GM19099 (cell line): ENCODE measurements around the gene COL1A1.

Experiments
- POLR2A ChIP-seq: IDR thresholded peaks from 3 replicates; pipeline ENCODE4 v1.6.1; 2011; ENCODE audit warnings: low read depth; ENCODE audit not compliant: insufficient read length; ENCODE audit errors: extremely low read depth

The COL1A1 gene

DNA sequence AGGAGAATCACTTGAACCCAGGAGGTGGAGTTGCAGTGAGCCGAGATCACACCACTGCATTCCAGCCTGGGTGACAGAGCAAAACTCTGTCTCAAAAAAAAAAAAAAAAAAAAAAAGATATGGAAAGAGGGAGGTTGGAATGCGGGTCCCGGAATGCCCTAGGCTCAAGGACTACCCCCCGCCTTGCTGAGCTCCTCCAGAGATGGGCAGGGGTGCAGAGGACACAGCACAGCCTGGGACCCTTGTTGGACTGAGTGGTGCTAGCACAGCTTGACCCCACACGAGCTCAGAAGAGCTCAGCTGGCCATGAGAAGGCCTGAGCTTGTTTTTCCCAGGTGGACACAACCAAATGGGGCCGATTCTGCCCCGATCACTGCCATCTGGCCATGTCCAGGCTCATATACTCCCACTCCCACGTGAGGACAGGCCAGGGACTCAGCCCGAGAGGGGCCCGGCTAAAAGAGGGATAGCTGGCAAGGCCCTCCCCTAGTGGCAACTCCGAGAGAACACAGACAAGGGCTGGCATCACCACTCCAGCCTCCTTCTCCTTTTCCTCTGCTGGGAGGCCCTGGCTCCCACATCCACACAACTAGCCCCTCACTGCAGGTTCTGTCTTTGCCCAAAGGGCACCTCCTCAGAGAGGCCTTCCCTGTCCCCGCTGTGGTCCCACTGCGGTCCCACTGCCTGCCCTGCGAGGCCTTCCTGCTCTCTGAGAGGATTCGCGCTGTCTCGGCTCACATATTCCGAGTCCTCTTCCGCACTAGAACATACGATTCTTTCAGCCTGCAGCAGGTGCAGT is 24.7 kb downstream of the COL1A1 start:
- TF ChIP-seq POLR2A: no peak

DNA sequence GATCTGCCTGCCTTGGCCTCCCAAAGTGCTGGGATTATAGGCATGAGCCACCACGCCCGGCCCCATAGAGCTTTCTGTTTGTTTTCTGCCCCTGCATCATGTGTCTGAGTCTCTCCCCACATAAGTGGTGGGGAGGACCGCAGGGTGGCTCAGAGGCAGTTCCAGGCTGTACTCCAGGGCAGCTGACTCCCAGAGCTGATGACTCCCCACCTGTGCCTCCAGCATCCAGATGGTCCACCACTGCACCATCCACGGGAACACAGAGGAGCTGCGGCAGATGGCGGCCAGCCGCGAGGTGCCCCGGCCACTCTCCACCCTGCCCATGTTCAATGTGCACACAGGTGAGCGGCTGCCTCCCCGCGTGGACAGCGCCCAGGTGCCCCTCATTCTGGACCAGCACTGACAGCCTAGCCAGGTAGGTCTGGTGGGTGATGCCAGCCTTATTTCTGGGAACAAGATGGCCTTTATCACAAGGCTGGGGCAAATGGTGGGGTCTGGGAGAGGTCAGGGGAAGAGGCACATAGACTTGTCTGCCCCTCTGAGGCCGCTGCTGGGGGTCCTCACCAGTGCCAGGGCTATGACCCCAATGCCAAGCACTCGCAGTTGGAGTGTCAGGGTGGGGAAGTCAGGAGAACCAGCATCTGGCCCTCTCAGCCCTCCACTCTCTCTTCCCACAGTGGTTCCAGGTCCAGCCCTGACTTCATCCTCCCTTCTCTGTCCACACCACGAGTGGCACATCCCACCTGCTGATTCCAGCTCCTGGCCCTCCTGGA is 26.2 kb downstream of the COL1A1 start:
- TF ChIP-seq POLR2A: no peak

DNA sequence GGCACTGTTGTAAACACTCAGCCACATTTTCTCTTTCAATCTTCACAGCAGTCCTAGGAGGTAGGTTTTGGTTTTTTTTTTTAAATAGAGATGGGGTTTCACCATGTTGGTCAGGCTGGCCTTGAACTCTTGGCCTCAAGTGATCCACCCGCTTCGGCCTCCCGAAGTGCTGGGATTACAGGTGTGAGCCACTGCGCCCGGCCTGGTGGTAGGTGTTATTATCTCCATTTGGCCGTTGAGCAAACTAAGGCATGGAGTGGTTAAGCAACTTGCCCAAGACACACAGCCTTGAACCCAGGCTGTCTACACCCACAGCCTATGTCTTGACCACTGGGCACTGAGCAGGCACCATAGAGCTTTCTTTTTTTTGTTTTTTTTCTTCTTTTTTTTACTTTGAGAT is 27.0 kb downstream of the COL1A1 start:
- no peak for TF ChIP-seq POLR2A

DNA sequence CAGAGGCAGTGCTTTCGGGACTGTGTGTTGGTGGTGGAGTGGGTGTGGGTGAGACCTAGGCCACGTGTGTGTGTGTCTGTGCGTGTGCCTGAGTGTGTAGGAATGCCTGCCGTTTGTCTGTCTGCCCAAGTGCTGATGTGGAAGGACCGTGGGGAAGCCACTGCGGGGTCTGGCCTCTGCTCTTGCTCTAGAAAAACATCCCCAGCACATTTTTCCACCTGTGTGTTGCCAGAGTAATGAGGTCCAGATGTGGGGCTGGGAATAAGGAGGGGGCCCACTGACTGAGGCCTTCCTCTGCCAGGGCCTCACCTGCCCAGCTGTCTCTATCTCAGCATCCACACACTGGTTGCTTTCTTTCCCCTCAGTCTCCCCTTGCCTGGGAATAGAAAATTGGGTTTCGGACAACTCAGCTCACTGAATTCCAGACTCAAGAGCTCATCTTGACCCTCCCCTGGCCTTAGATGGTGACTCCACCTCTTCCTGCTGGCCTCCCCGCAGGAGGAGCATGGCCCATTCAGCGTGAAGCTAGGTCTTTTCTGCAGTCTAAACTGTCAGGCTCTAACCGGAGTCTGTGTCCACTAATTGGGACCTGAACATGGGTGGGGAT is 28.0 kb downstream of the COL1A1 start:
- no peak for TF ChIP-seq POLR2A

DNA sequence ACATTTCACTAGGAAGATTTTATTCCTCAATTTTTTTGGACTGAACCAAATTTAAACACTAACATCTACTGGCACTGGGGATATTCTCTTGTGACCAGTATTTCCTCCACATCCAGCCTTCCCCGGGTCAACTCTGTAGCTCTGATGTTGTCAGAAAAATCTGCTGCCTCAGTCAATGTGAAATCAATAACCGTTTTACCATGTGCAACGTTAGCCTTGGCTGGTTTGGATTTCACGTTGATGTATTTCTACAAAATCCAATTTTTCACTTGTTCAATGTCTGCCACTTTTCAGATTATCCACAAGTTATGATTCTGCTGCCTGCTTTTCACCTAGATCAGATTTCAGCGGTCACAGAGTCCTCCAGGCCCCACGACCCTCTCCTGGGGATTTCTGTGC is 28.5 kb downstream of the COL1A1 start:
- TF ChIP-seq POLR2A: no peak

DNA sequence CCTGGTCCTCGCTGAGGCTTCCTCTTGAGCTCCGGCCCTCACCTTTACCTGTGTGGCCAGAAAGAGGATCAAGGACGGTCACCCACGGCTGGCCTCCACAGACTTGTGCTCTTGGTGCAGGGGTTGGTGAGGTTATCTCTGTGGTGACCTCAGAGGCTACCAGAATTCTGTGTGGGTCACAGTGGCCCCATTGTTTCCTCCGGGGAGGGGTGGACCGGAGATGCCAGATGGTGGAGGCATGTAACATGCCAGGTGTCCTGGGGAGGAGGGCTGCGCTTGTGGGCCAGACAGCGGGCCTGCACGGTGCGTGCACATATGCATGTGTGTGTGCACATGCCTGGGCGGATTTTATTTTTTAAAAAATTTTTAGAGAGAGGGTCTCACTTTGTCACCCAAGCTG is 29.3 kb downstream of the COL1A1 start:
- TF ChIP-seq POLR2A: no peak

DNA sequence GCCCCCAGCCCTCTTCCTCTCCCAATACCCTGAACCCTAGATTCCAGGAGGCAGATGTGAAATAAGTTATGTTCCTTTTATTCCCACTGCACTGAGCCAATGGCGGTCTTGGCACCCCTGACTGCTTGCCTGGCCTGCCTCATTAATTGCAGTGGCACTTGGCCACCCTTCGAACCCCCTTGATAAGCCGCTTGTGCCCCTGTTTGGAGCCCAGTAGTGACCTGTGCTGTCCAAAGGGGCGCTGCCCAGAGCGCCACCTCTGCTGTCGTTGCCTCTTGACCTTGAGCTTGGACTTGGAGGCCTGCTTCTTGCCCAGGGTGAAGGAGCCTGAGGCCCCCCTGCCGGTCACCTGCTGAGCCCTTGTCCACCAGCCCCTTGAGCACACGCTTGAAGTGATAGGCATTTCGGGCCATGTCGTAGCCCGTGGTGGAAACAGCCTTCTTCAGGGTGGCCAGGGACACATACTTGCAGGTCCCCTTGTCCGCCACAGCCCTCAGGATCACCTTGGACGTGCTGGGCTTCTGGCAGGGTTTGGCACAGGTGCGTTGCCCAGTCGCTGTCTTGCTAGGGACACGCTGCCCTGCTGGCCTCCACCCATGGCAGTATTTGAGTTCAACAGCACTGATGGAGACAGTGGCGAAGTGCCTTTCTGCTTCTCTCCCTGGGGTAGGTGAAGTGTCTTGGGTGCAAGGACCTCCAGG is 29.9 kb downstream of the COL1A1 start:
- no peak for TF ChIP-seq POLR2A

DNA sequence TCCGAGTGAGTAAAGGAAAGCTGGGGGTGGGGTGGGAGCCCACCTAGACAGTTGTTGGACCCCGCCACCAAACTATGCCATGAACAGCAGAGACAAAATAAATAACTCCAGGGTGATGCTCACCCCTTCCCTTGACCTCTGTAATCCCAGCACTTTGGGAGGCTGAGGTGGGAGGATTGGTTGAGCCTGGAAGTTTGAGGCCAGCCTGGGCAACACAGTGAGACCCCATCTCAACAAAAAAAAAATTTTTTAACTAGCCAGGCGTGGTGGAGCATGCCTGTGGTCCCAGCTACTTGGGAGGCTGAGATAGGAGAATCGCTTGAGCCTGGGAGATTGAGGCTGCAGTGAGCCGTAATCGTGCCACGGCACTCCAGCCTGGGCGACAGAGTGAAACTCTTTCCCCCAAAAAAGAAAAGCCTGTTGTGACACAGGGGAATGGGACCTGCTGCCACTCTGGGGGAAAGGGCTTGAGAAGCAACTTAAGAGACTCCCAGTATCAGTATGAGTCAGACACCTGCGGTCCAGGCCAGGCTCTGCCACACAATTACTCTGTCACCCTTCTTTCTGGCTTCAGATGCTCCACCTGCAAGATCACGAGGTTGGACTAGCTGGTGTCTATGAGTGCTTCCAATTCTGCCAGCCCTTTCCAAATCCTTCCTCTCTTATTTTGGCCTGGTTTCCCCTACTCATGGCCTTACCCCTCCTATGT is 30.6 kb downstream of the COL1A1 start:
- no peak for TF ChIP-seq POLR2A

DNA sequence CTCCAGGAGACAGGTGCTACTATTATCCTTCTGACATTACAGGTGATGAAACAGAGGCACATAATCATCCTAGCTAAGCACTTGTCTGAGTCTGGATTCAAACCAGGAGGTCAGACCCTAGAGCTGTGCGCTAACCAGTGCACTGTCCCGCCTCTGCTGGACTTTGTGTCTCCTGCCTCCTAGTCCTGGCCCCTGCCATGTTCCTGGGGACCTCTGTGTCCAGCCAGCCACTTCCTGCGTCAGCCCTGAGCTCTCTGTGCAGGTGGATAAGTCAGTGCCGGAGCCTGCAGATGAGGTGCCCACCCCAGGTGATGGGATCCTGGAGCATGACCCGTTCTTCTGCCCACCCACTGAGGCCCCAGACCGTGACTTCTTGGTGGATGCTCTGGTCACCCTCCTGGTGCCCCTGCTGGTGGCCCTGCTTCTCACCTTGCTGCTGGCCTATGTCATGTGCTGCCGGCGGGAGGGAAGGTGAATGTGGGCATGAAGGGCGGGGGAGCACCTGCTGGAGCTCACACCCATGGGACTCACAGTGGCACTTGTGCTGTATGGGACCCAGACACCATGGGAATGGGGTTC is 31.5 kb downstream of the COL1A1 start:
- TF ChIP-seq POLR2A: no peak

DNA sequence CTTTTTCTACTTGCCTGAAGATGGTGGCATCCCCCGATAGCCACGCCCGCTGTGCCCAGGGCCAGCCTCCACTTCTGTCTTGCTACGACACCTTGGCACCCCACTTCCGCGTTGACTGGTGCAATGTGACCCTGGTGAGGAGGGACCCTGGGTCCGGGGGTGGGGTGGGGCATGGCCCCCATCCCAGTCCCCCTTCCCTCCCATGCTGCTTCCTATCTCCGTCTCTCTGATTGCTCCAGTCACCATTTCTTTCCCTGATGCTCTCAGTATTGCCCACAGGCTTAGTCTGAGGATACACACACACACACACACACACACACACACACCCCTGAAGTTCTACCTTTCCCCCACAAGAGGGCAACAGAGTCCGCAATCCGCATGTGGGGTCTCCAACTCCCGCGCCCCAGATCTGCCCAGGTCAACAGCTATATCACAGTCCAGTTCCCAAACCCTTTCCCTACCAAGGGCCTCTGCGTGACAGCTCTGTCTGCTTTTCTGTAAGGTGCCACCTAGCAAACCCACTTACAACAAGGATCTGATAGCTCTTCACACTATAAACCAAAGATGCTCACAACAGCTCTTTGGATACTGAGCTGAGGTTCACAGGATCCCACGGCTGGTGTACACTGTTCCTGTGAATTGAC is 32.2 kb downstream of the COL1A1 start:
- no peak for TF ChIP-seq POLR2A

DNA sequence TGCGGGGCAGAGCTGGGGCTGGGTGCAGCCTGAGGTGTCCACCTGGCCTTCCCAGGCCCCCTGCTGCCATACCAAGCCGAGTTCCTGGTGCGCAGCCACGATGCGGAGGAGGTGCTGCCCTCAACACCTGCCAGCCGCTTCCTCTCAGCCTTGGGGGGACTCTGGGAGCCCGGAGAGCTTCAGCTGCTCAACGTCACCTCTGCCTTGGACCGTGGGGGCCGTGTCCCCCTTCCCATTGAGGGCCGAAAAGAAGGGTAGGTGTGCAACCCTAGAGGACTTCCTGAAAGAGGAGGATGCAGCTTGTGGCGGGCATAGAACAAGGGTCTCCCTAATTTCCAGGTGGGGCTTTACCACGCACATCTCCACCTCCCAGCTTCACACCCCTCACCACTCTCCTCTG is 33.1 kb downstream of the COL1A1 start:
- TF ChIP-seq POLR2A: no peak

DNA sequence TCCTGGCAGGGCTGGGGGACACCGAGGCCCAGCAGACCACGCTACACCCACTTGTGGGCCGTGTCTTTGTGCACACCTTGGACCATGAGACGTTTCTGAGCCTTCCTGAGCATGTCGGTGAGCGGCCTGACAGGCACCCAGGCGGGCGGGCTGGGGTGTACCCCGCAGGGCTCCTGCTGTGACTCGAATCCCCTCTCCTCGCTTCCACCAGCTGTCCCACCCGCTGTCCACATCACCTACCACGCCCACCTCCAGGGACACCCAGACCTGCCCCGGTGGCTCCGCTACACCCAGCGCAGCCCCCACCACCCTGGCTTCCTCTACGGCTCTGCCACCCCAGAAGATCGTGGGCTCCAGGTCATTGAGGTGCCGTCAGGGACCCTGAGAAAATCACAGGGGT is 34.1 kb downstream of the COL1A1 start:
- TF ChIP-seq POLR2A: no peak

DNA sequence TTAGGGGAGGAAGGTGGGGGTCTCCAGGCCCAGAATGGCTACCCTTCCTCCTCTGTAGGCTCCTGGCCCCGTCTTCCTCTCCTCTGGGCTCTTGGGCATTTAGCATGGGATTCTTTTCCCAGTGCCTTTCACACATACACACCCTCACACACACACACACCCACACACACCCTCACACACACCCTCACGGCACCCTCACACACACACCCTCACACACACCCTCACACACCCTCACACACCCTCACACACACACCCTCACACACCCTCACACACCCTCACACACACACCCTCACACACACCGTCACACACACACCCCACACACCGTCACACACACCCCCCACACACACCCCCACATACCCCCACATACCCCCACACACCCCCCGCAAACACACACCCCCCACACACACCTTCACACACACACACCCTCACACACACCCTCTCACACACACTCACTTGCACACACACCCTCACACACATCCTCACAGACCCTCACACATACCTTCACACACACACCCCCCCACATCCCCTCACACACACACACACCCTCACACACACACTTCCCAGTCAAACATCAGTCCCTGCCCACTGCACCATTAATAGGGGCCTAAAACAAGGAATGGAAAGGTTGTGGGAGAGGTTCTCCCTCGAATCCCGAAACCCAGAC is 34.8 kb downstream of the COL1A1 start:
- TF ChIP-seq POLR2A: no peak
